22Rv1 (cell line): ENCODE measurements around the gene BBS12.

Experiments
- H3K27ac ChIP-seq: fragments of 450-650 bp; 2 replicates; pipeline ENCODE4 v1.5.1; 2017
- ZFX ChIP-seq: fragments of 450-650 bp; IDR thresholded peaks from 2 replicates; pipeline ENCODE4 v1.6.1; 2017; ENCODE audit warnings: antibody characterized with exemption, borderline replicate concordance
- TF ChIP-seq, protein P1 (sequence below): fragments of 450-650 bp; IDR thresholded peaks from 2 replicates; pipeline ENCODE4 v1.5.1; 2017; ENCODE audit warnings: mild to moderate bottlenecking

The BBS12 gene

GRCh38 chr4:122705009-122705408 is 27.5 kb upstream of the BBS12 start:
- no peak for TF ChIP-seq ZFX
- TF ChIP-seq, protein P1, sequence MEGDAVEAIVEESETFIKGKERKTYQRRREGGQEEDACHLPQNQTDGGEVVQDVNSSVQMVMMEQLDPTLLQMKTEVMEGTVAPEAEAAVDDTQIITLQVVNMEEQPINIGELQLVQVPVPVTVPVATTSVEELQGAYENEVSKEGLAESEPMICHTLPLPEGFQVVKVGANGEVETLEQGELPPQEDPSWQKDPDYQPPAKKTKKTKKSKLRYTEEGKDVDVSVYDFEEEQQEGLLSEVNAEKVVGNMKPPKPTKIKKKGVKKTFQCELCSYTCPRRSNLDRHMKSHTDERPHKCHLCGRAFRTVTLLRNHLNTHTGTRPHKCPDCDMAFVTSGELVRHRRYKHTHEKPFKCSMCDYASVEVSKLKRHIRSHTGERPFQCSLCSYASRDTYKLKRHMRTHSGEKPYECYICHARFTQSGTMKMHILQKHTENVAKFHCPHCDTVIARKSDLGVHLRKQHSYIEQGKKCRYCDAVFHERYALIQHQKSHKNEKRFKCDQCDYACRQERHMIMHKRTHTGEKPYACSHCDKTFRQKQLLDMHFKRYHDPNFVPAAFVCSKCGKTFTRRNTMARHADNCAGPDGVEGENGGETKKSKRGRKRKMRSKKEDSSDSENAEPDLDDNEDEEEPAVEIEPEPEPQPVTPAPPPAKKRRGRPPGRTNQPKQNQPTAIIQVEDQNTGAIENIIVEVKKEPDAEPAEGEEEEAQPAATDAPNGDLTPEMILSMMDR: no peak
- H3K27ac ChIP-seq: no peak overlapping the region

DNA sequence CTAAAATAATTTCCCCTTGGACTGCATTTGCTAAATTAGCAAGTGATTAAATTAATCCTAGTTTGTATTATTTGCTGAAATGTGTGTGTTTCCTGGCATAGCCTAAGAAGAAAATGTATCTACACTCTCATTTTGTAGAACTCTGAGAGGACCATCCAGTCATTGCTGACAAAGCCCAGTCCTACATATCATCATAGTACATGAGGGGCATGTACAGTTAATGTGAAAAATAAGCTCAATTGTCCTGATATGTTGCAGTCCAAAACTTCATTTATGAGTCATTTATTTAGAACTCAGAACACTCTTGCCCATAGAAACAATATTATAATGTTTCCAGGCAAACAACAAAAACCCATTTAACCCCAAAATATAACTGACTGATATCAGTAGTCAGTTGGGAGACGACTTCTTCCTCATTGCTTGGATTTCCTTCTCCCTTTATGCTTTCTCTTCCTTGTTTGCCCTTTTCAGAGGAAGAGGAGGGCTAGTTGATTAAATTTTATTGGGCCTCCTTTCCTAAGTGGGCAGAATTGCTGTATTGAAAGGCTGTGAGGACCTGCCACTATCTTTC is 26.9 kb upstream of the BBS12 start:
- no peak overlapping the region for H3K27ac ChIP-seq
- TF ChIP-seq, protein P1: no peak
- TF ChIP-seq ZFX: no peak

GRCh38 chr4:122706511-122706910 is 26.0 kb upstream of the BBS12 start:
- no peak overlapping the region for H3K27ac ChIP-seq
- TF ChIP-seq, protein P1: no peak
- no peak for TF ChIP-seq ZFX

GRCh38 chr4:122707497-122707896 is 25.0 kb upstream of the BBS12 start:
- TF ChIP-seq ZFX: no peak
- TF ChIP-seq, protein P1: no peak
- no peak overlapping the region for H3K27ac ChIP-seq

GRCh38 chr4:122709236-122709635 is 23.3 kb upstream of the BBS12 start:
- no peak overlapping the region for H3K27ac ChIP-seq
- no peak for TF ChIP-seq ZFX
- TF ChIP-seq, protein P1: no peak

GRCh38 chr4:122710434-122711308 is 21.8 kb upstream of the BBS12 start:
- TF ChIP-seq, protein P1: no peak
- no peak for TF ChIP-seq ZFX
- no peak overlapping the region for H3K27ac ChIP-seq

GRCh38 chr4:122711919-122712318 is 20.6 kb upstream of the BBS12 start:
- no peak overlapping the region for H3K27ac ChIP-seq
- TF ChIP-seq, protein P1: no peak
- TF ChIP-seq ZFX: no peak
